Thoracic aorta (tissue), 2 donors: Measurements from ENCODE around the gene ABLIM2. TPM values are rescaled to one million over a fixed set of nuclear protein-coding genes. Genes with fewer than 3 reads are reported as not detected.

Experiments
- ATAC-seq: fragments of 150-250 bp; one replicate; pipeline ENCODE4 v1.8.0; 2017; ENCODE audit warnings: low read depth; ENCODE audit not compliant: insufficient number of reproducible peaks, low FRiP score
- DNase-seq: peaks from one replicate; pipeline ENCODE4 v3.0.0-alpha.2; 2020; ENCODE audit warnings: low spot score
- H3K27ac ChIP-seq, 2 donors: fragments of 200-600 bp; sonication (generic); 1 replicate in 1 of 2; 2 replicates in 1 of 2; pipeline ENCODE4 v1.5.1; 2016; ENCODE audit warnings: mild to moderate bottlenecking in 2 of 2, moderate library complexity in 2 of 2
- H3K27me3 ChIP-seq: fragments of 200-600 bp; sonication (generic); replicated peaks from 2 replicates; pipeline ENCODE4 v1.6.0; 2016; ENCODE audit warnings: mild to moderate bottlenecking; ENCODE audit not compliant: insufficient read depth
- H3K36me3 ChIP-seq: fragments of 200-600 bp; sonication (generic); one replicate; pipeline ENCODE4 v1.5.1; 2016
- H3K4me1 ChIP-seq, 2 donors: fragments of 200-600 bp; sonication (generic); 1 replicate in 1 of 2; 2 replicates in 1 of 2; pipeline versions ENCODE4 v1.5.1 to v1.6.0; 2016; ENCODE audit warnings: low read depth in 2 of 2, mild to moderate bottlenecking in 1 of 2; ENCODE audit not compliant: control insufficient read depth in 1 of 2
- H3K4me3 ChIP-seq: fragments of 200-600 bp; sonication (generic); 2 replicates; pipeline ENCODE4 v1.5.1; 2016; ENCODE audit warnings: mild to moderate bottlenecking
- H3K9me3 ChIP-seq: fragments of 200-600 bp; sonication (generic); 2 replicates; pipeline ENCODE4 v1.5.1; 2016
- total RNA-seq, 2 donors: library from RNA; depleted of rRNA; stranded (reverse); fragments of >200 nt; gene quantifications; one replicate each; pipeline versions ENCODE4 v1.1.0 to v1.2.3, GENCODE V29; 2016
- TF ChIP-seq, protein P1 (sequence below): fragments of 200-600 bp; sonication (generic); IDR thresholded peaks from one replicate; pipeline ENCODE4 v1.5.1; 2019; ENCODE audit warnings: antibody characterized with exemption

ABLIM2 gene
- total RNA-seq, 2 donors from 2014 or later = 25.6 to 28.6 TPM

DNA sequence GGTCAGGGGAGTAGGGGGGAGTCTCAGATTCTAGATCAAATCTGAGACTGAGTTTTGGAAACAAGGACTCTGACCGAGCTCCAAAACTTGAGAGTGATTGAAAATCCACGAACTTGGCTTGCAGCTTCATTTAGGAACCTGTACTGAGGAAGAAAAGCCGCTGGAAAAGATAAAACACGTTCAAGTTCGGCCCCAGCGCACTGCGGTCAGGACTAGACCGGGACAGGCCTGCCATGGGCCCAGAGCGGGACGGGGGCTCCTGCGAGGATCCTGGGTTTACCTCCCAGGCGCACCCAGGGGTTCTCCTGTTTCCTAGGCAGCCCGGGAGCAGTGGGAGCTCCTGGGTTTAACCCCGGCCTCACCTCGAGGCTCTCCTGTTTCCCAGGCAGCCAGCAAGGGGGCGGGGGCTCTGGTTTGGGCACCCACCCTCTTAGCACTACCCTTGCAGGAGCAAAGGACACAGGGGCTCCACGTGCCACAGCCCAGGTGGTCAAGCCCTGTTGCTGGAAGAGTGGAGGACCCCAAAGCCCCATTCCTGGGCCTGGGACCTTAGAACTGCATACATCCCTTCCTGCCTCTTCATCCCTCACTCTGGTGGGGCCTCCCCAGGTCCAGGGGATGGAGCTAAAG, 74.5 kb downstream of the ABLIM2 start:
- no peaks in the 10 kb centered on the region for H3K4me1 ChIP-seq
- no peaks in the 10 kb centered on the region for H3K27me3 ChIP-seq
- no peak overlapping the region for H3K27ac ChIP-seq
- DNase-seq (no peak), ATAC-seq (no peak)
- H3K9me3 ChIP-seq = no peaks in the 10 kb centered on the region
- no peaks in the 10 kb centered on the region for H3K36me3 ChIP-seq
- TF ChIP-seq, protein P1, sequence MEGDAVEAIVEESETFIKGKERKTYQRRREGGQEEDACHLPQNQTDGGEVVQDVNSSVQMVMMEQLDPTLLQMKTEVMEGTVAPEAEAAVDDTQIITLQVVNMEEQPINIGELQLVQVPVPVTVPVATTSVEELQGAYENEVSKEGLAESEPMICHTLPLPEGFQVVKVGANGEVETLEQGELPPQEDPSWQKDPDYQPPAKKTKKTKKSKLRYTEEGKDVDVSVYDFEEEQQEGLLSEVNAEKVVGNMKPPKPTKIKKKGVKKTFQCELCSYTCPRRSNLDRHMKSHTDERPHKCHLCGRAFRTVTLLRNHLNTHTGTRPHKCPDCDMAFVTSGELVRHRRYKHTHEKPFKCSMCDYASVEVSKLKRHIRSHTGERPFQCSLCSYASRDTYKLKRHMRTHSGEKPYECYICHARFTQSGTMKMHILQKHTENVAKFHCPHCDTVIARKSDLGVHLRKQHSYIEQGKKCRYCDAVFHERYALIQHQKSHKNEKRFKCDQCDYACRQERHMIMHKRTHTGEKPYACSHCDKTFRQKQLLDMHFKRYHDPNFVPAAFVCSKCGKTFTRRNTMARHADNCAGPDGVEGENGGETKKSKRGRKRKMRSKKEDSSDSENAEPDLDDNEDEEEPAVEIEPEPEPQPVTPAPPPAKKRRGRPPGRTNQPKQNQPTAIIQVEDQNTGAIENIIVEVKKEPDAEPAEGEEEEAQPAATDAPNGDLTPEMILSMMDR = no peak
- H3K4me3 ChIP-seq = no peak overlapping the region

DNA sequence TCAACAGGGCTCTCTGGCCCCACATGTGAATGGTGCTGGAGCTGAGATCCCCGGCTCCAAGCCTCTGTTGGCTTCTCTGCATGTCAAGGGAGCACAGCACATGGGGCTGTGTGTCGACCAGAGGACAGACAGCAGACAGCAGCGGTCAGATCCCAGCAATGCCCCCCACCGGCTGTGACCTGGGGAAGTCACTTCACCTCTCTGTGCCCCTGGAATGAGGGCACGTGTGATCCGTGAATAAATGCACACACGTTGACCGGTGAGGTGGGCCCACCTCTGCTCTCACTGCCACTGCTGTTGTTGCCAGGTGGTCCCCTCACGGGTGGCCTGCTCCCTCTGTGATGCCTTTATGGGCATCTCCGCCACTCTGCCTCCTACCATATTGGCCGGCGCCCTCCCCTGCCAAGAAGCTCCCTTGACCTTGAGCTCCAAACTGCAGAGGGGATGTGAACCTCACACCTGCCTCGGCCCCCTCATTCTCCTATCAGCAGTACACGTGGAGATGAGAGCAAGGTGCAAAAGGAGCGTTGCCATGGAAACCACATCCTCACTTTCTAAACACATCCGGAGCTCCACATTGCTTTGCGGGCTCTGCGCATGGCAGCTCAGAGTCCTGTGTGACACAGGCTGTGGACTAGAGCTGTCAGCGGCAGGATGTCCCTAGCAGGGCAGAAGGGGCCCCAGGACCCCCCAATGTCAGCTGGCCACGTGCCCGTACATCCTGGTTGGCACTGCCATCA, 75.4 kb downstream of the ABLIM2 start:
- H3K9me3 ChIP-seq = no peaks in the 10 kb centered on the region
- H3K4me3 ChIP-seq = no peak overlapping the region
- H3K4me1 ChIP-seq = no peaks in the 10 kb centered on the region
- no peak overlapping the region for H3K27ac ChIP-seq
- no peak for DNase-seq
- no peak for ATAC-seq
- H3K27me3 ChIP-seq = no peaks in the 10 kb centered on the region
- no peaks in the 10 kb centered on the region for H3K36me3 ChIP-seq
- TF ChIP-seq, protein P1 = no peak

DNA sequence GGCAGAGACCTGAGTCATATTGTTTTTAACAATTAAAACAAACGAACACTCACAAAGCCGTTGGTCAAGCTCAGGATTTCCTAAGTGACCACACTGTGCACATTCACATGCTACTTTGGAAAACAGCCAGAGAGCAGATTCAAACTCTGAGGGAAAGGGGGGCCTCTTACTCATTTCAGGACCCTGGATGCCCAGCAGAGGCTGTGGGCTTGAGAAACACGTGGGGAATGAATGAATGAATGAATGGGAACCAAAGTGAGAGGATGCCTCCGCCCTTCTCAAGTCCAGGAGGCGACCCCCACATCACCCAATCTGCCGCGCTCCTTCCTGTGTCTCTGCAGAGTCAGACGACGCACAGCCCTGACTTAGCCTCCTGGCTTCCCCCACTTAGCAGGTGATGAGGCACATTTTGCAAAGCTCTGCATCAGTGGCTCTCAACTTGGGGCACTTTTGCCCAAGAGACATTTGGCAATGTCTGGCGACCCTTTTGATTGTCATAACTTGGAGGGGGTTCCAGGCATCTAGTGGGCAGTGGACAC, 76.0 kb downstream of the ABLIM2 start:
- H3K4me3 ChIP-seq = no peak overlapping the region
- H3K36me3 ChIP-seq = no peaks in the 10 kb centered on the region
- H3K9me3 ChIP-seq = no peaks in the 10 kb centered on the region
- no peaks in the 10 kb centered on the region for H3K4me1 ChIP-seq
- H3K27me3 ChIP-seq = no peaks in the 10 kb centered on the region
- TF ChIP-seq, protein P1 = no peak
- H3K27ac ChIP-seq = no peak overlapping the region
- DNase-seq (no peak), ATAC-seq (no peak)

DNA sequence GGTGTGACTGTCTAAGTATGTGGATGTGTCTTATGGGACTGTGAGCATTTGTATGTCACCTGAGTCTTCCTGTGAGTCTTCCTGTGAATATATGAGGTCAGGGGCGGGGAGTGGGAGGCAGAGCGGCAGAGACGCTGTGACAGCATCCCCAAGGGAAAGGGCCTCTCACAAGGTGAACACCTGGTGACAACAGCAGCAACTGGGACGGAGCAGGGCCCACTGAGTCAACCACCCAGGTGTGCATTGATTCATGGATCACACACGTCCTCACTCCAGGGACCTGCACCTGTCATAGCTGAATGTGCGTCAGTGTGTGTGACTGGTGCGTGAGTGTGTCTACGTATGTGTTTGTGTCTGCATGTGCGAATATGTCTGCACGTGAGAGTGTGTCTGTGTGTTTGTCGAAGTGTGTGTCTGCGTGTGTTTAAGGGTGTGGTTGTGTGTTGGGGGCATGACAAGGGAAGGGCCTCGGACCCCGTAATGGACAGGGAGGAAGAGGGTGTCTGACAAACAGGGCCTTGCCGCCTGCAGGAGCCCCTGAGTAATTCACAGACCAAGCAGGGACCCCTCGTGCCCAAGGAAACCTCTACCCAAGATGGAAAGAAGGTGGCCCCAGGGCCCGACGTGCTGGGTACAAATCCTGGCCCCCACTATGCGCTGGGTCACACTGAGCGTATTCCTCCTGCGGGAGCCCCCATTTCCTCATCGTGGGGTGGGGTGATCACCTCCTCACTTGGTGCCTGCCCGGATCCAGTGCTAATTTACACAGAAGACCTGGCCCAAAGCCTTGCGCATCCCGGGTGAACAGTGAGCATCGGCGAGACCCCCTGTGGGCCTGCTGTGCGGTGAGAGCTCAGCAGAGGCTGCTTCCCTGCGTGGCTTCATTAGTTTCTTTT, 76.7 kb downstream of the ABLIM2 start:
- ATAC-seq (no peak), DNase-seq (no peak)
- Histone ChIP-seq H3K36me3 (no peaks in the 10 kb centered on the region), H3K4me1 (no peaks in the 10 kb centered on the region), H3K4me3 (no peak overlapping the region), H3K27ac (no peak overlapping the region), H3K27me3 (no peaks in the 10 kb centered on the region), H3K9me3 (no peaks in the 10 kb centered on the region)
- TF ChIP-seq, protein P1 = no peak

DNA sequence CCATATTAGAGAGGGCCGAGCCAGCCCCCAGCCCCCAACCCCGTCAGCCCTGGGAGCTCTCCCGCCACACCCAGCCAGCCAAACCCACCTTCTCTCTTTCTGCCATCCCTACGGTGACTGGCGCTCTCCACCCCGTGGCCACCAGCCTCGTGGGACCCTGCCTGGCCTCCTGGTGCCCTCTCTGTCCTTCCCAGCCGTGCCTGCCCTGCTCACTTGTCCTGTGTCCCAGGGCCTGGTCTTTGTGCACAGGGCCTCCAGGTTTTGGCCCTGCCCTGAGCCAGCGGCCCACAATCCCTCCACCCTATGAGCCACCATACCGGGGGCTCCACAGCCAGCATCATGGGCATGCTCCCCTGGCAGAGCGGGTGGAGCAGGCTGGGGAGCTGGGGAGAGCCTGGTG, 77.4 kb downstream of the ABLIM2 start:
- no peaks in the 10 kb centered on the region for H3K36me3 ChIP-seq
- no peaks in the 10 kb centered on the region for H3K4me1 ChIP-seq
- no peak overlapping the region for H3K4me3 ChIP-seq
- no peak for ATAC-seq
- DNase-seq = no peak
- no peaks in the 10 kb centered on the region for H3K27me3 ChIP-seq
- no peaks in the 10 kb centered on the region for H3K9me3 ChIP-seq
- TF ChIP-seq, protein P1 = no peak
- no peak overlapping the region for H3K27ac ChIP-seq
